MM.1S (cell line): Measurements from ENCODE around the gene PAFAH1B2.

Experiments used
- DNase-seq: peaks from one replicate; pipeline ENCODE4 v3.0.0-alpha.2; 2015
- H2AFZ ChIP-seq: fragments of 300-600 bp; sonication (generic); 2 replicates; pipeline ENCODE4 v1.6.0; 2016; ENCODE audit warnings: antibody characterized with exemption, low read length
- H3F3A ChIP-seq: fragments of 300-600 bp; sonication (generic); 2 replicates; pipeline ENCODE4 v1.6.1; 2016; ENCODE audit warnings: mild to moderate bottlenecking, antibody characterized with exemption, low read length, moderate library complexity, mixed read lengths; ENCODE audit not compliant: insufficient read depth
- H3K27ac ChIP-seq: fragments of 300-600 bp; sonication (generic); 2 replicates; pipeline ENCODE4 v1.5.1; 2016; ENCODE audit warnings: mild to moderate bottlenecking, low read length
- H3K27me3 ChIP-seq: fragments of 300-600 bp; sonication (generic); replicated peaks from 2 replicates; pipeline ENCODE4 v1.6.0; 2016; ENCODE audit warnings: low read length; ENCODE audit not compliant: insufficient read depth
- H3K36me3 ChIP-seq: fragments of 300-600 bp; sonication (generic); replicated peaks from 2 replicates; pipeline ENCODE4 v1.6.1; 2016; ENCODE audit warnings: mild to moderate bottlenecking, low read length, mixed read lengths; ENCODE audit not compliant: insufficient read depth
- H3K4me1 ChIP-seq: fragments of 300-600 bp; sonication (generic); 2 replicates; pipeline ENCODE4 v1.6.1; 2016; ENCODE audit warnings: low read length, mixed read lengths
- H3K4me2 ChIP-seq: fragments of 300-600 bp; sonication (generic); 2 replicates; pipeline ENCODE4 v1.6.0; 2016; ENCODE audit warnings: low read depth, low read length
- H3K4me3 ChIP-seq: fragments of 300-600 bp; sonication (generic); 2 replicates; pipeline ENCODE4 v1.5.1; 2016; ENCODE audit warnings: low read length, mixed read lengths
- H3K79me2 ChIP-seq: fragments of 300-600 bp; sonication (generic); 2 replicates; pipeline ENCODE4 v1.6.1; 2016; ENCODE audit warnings: mixed run types, low read length, mixed read lengths
- H3K9ac ChIP-seq: fragments of 300-600 bp; sonication (generic); 2 replicates; pipeline ENCODE4 v1.6.1; 2016; ENCODE audit warnings: low read length, mixed read lengths
- H3K9me2 ChIP-seq: fragments of 300-600 bp; sonication (generic); replicated peaks from 2 replicates; pipeline ENCODE4 v1.6.1; 2016; ENCODE audit warnings: mild to moderate bottlenecking, low read length, mixed read lengths; ENCODE audit not compliant: insufficient read depth
- H3K9me3 ChIP-seq: fragments of 300-600 bp; sonication (generic); replicated peaks from 2 replicates; pipeline ENCODE4 v1.6.1; 2016; ENCODE audit warnings: mild to moderate bottlenecking, low read length, mixed read lengths; ENCODE audit not compliant: insufficient read depth
- H4K20me1 ChIP-seq: fragments of 300-600 bp; sonication (generic); 2 replicates; pipeline ENCODE4 v1.6.1; 2016; ENCODE audit warnings: mild to moderate bottlenecking, low read length, moderate library complexity, mixed read lengths; ENCODE audit not compliant: insufficient read depth
- CTCF ChIP-seq: fragments of 300-600 bp; sonication (generic); IDR thresholded peaks from 2 replicates; pipeline ENCODE4 v1.5.1; 2016; ENCODE audit warnings: antibody characterized with exemption, low read length, mixed read lengths
- EZH2 ChIP-seq: fragments of 300-600 bp; sonication (generic); optimal IDR thresholded peaks from 2 replicates; pipeline ENCODE3; 2017; ENCODE audit warnings: low read depth, mild to moderate bottlenecking, antibody characterized with exemption, low read length, mixed read lengths
- EZH2phosphoT487 ChIP-seq: fragments of 300-600 bp; sonication (generic); IDR thresholded peaks from 2 replicates; pipeline ENCODE4 v1.6.1; 2018; ENCODE audit warnings: antibody characterized with exemption, low read length

Gene PAFAH1B2

GRCh38 chr11:117187428-117187798, 43.3 kb downstream of the PAFAH1B2 start:
- Histone ChIP-seq H3K79me2 (no peaks in the 10 kb centered on the region), H3K4me2 (no peak overlapping the region), H3K36me3 (no peaks in the 10 kb centered on the region), H3K27me3 (no peaks in the 10 kb centered on the region), H3K4me1 (no peaks in the 10 kb centered on the region), H3F3A (no peaks in the 10 kb centered on the region), H4K20me1 (no peaks in the 10 kb centered on the region), H3K27ac (no peak overlapping the region), H3K9me3 (no peaks in the 10 kb centered on the region), H3K9ac (no peak overlapping the region), H3K9me2 (no peaks in the 10 kb centered on the region), H2AFZ (no peak overlapping the region), H3K4me3 (no peak overlapping the region)
- TF ChIP-seq CTCF (no peak), EZH2phosphoT487 (no peak), EZH2 (no peak)
- DNase-seq: no peak

GRCh38 chr11:117187799-117188481, 43.9 kb downstream of the PAFAH1B2 start:
- no peak for DNase-seq
- H3K4me3 ChIP-seq: no peak overlapping the region
- no peak overlapping the region for H3K27ac ChIP-seq
- H3K4me1 ChIP-seq: no peaks in the 10 kb centered on the region
- TF ChIP-seq CTCF: no peak
- no peak for TF ChIP-seq EZH2
- TF ChIP-seq EZH2phosphoT487: no peak
- H4K20me1 ChIP-seq: no peaks in the 10 kb centered on the region
- no peak overlapping the region for H3K9ac ChIP-seq
- no peaks in the 10 kb centered on the region for H3K9me3 ChIP-seq
- H3F3A ChIP-seq: no peaks in the 10 kb centered on the region
- no peak overlapping the region for H3K4me2 ChIP-seq
- H3K36me3 ChIP-seq: no peaks in the 10 kb centered on the region
- no peaks in the 10 kb centered on the region for H3K79me2 ChIP-seq
- H3K9me2 ChIP-seq: no peaks in the 10 kb centered on the region
- no peaks in the 10 kb centered on the region for H3K27me3 ChIP-seq
- no peak overlapping the region for H2AFZ ChIP-seq

GRCh38 chr11:117188620-117189081, 44.6 kb downstream of the PAFAH1B2 start:
- Histone ChIP-seq H4K20me1 (no peaks in the 10 kb centered on the region), H3K27me3 (no peaks in the 10 kb centered on the region), H3K4me3 (no peak overlapping the region), H2AFZ (no peak overlapping the region), H3K27ac (no peak overlapping the region), H3K4me2 (no peak overlapping the region), H3F3A (no peaks in the 10 kb centered on the region), H3K4me1 (no peaks in the 10 kb centered on the region), H3K9me3 (no peaks in the 10 kb centered on the region), H3K9ac (no peak overlapping the region), H3K36me3 (no peaks in the 10 kb centered on the region), H3K79me2 (no peaks in the 10 kb centered on the region), H3K9me2 (no peaks in the 10 kb centered on the region)
- TF ChIP-seq EZH2: no peak
- no peak for TF ChIP-seq EZH2phosphoT487
- TF ChIP-seq CTCF: no peak
- DNase-seq: no peak
